AG04450 (cell line): ENCODE measurements around the gene MMP17. TPM values are rescaled to one million over a fixed set of nuclear protein-coding genes. Genes with fewer than 3 reads are reported as not detected.

ENCODE experiments used
- CTCF ChIA-PET: fragments of 300-600, 350-600 bp; formaldehyde crosslinking; extraction: SDS; loops from one replicate; lab custom pipeline; 2022; ENCODE audit warnings: antibody characterized with exemption, inconsistent platforms; lab: Charles Lee
- POLR2A ChIA-PET: fragments of 350-600 bp; formaldehyde crosslinking; extraction: SDS; loops from one replicate; lab custom pipeline; 2021; ENCODE audit warnings: antibody characterized with exemption, inconsistent platforms; lab: Yijun Ruan, JAX
- DNase-seq: peaks from one replicate; pipeline ENCODE4 v3.0.0-alpha.2; 2011; ENCODE audit warnings: low read depth, low spot score
- H3K27ac ChIP-seq: one replicate; pipeline ENCODE4 v1.5.1; 2012; ENCODE audit warnings: low read depth, low read length, control low read depth
- H3K27me3 ChIP-seq: one replicate; pipeline ENCODE4 v1.6.0; 2012; ENCODE audit warnings: low read length; ENCODE audit not compliant: control insufficient read depth, insufficient read depth
- H3K4me3 ChIP-seq: 2 replicates; pipeline ENCODE4 v1.5.1; 2011; ENCODE audit warnings: mild to moderate bottlenecking, low read depth, low read length, control low read depth
- H3K9me3 ChIP-seq: 2 replicates; pipeline ENCODE4 v1.5.1; 2012; ENCODE audit warnings: low read length; ENCODE audit not compliant: control insufficient read depth, insufficient read depth
- CTCF ChIP-seq: IDR thresholded peaks from 2 replicates; pipeline ENCODE4 v1.5.1; 2011; ENCODE audit warnings: low read depth, low read length, control low read depth, inconsistent platforms
- polyA plus RNA-seq: library from polyadenylated mRNA; depleted of rRNA; stranded (reverse); fragments of >200 nt; gene quantifications from 2 replicates; pipeline ENCODE4 v1.2.3, GENCODE V29; 2011

Gene MMP17
- polyA plus RNA-seq, 1 experiment: 9.9 TPM

- no peak overlapping the region for H3K4me3 ChIP-seq
- H3K27ac ChIP-seq: no peak overlapping the region
- DNase-seq: no peak
- TF ChIP-seq CTCF: no peak
- POLR2A ChIA-PET: no interaction called here
- H3K9me3 ChIP-seq: no peaks in the 10 kb centered on the region; the same call in 1 of the 2 replicates
- CTCF ChIA-PET: no interaction called here
- H3K27me3 ChIP-seq: peaks cover 3% of the 10 kb centered on the region
These were observed 23.8 kb downstream of the MMP17 start for GRCh38 chr12:131851741-131852550.

- peaks cover 3% of the 10 kb centered on the region for H3K27me3 ChIP-seq
- no peak overlapping the region for H3K4me3 ChIP-seq
- H3K9me3 ChIP-seq: no peaks in the 10 kb centered on the region; the same call in 1 of the 2 replicates
- no peak overlapping the region for H3K27ac ChIP-seq
- no peak for DNase-seq
- CTCF ChIA-PET: no interaction called here
- TF ChIP-seq CTCF: no peak
- POLR2A ChIA-PET: interaction anchor here (1.2 kb wide), 1 partner anchor 78 kb away, joined by 3 read pairs; no protein-coding TSS in a partner anchor
These were observed 24.5 kb downstream of the MMP17 start for GRCh38 chr12:131852551-131853299.

GRCh38 chr12:131853832-131854797 is 25.9 kb downstream of the MMP17 start:
- DNase-seq: no peak
- ChIA-PET POLR2A (interaction anchor here (1.2 kb wide), 1 partner anchor 76 kb away, joined by 3 read pairs; no protein-coding TSS in a partner anchor), CTCF (interaction anchor here (0.7 kb wide), 1 partner anchor 23 kb away, joined by 4 read pairs; no protein-coding TSS in a partner anchor)
- Histone ChIP-seq H3K9me3 (no peaks in the 10 kb centered on the region; the same call in 1 of the 2 replicates), H3K27me3 (peaks cover 3% of the 10 kb centered on the region), H3K27ac (no peak overlapping the region), H3K4me3 (no peak overlapping the region)
- no peak for TF ChIP-seq CTCF

GRCh38 chr12:131854861-131855476 is 26.8 kb downstream of the MMP17 start:
- Histone ChIP-seq H3K4me3 (no peak overlapping the region), H3K27ac (no peak overlapping the region), H3K9me3 (no peaks in the 10 kb centered on the region; the same call in 1 of the 2 replicates), H3K27me3 (peaks cover 3% of the 10 kb centered on the region)
- ChIA-PET POLR2A (no interaction called here), CTCF (no interaction called here)
- TF ChIP-seq CTCF: no peak
- no peak for DNase-seq
